HG03342 (cell line): ENCODE data around the gene NKD2.

Experiments
- ATAC-seq: cut with Tn5 transposase; IDR thresholded peaks from one replicate; pipeline ENCODE4 v1.9.1; 2021; ENCODE audit warnings: mild to moderate bottlenecking, moderate library complexity; ENCODE audit not compliant: unreplicated experiment

NKD2 gene

GRCh38 chr5:1028481-1029281 lies 20.1 kb downstream of the NKD2 start:
- ATAC-seq: no peak

- ATAC-seq: no peak
These were observed 20.8 kb downstream of the NKD2 start for GRCh38 chr5:1029282-1029944.

- ATAC-seq: no peak
These were observed 21.5 kb downstream of the NKD2 start for GRCh38 chr5:1029945-1030625.

GRCh38 chr5:1030801-1031271 lies 22.2 kb downstream of the NKD2 start:
- no peak for ATAC-seq

- no peak for ATAC-seq
These were observed 22.8 kb downstream of the NKD2 start for GRCh38 chr5:1031306-1031959.

GRCh38 chr5:1032011-1032410 lies 23.4 kb downstream of the NKD2 start:
- ATAC-seq: no peak

GRCh38 chr5:1032551-1033027 lies 24.0 kb downstream of the NKD2 start:
- ATAC-seq: no peak

GRCh38 chr5:1033178-1033577 lies 24.6 kb downstream of the NKD2 start:
- ATAC-seq: no peak

- ATAC-seq: no peak
These were observed 25.2 kb downstream of the NKD2 start for GRCh38 chr5:1033606-1034420.

GRCh38 chr5:1034421-1034905 lies 25.9 kb downstream of the NKD2 start:
- ATAC-seq: no peak

- ATAC-seq: no peak
These were observed 26.4 kb downstream of the NKD2 start for GRCh38 chr5:1034986-1035385.

- no peak for ATAC-seq
These were observed 27.1 kb downstream of the NKD2 start for GRCh38 chr5:1035421-1036405.

- ATAC-seq: no peak
These were observed 28.0 kb downstream of the NKD2 start for GRCh38 chr5:1036504-1037122.

GRCh38 chr5:1037123-1037670 lies 28.6 kb downstream of the NKD2 start:
- ATAC-seq: no peak

- ATAC-seq: no peak
These were observed 29.2 kb downstream of the NKD2 start for GRCh38 chr5:1037671-1038416.

GRCh38 chr5:1038417-1039209 lies 30.0 kb downstream of the NKD2 start:
- ATAC-seq: no peak

GRCh38 chr5:1039210-1039548 lies 30.6 kb downstream of the NKD2 start:
- no peak for ATAC-seq
